HG03432 (cell line): ENCODE measurements around the gene SMG6.
A peak's percentile ranks its signal among the peaks of the same experiment; 100 is the strongest.

Experiments used
- ATAC-seq: cut with Tn5 transposase; IDR thresholded peaks from one replicate; pipeline ENCODE4 v1.9.1; 2021; ENCODE audit warnings: mild to moderate bottlenecking, moderate library complexity; ENCODE audit not compliant: unreplicated experiment

Gene SMG6

GRCh38 chr17:2064520-2064971 lies 239.0 kb downstream of the SMG6 start:
- ATAC-seq, result no peak

DNA sequence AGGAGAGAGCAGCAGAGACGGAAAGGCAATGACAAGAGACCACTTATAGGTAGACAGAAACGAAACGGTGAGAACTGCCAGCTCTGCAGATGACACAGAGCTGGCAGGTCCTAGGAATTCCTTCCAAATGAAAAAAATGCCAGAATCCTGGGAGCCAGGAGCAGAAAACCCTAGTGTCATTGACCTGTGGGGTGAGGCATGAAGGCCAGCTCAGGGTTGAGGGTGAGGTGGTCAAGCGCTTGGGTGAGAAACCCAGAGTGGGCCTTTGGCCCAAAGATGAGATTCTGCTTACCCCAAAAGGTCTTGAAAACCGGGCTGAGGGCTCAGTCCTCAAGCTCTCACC lies 239.5 kb downstream of the SMG6 start:
- ATAC-seq, result no peak

DNA sequence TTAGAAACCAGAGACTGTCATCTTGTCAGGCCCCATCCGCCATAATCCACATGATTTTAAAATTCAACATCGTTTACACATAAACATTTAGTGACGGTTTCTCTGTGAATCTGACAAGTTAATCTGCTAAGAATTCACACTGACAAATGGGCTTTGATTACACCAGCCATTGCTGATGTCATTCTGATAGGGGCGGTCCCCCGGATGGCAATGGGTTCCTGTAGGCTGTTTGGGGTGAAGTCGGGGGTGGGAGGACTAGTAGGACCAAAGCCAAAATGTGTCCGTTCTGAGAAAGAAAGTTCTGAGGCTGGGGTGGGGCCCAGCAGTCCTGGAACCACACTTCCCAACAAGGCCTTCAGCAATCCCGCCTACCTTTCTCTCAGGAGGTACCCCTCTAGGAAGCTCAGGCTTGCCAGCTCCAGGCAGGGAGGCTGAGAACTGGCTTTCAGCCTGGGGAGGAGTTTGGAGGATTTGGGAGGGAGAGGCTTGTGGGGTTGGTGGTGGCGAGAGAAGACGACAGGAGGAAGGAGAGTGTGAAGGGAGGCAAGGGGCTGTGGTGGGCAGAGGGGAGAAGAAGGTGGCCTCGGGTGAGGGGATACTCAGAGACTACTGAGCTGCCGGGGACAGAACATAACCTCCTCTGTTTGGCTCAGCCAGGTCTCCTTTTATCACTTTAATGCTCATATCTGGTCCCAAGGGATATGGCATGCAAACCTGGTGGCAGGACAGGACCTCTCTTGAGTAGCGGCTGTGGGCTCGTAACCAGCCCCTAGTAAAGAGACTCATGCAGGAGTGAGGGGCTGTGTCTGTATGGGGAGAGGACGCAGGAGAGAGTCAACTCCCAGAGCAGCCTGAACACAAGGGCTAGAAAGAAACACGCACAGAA lies 240.1 kb downstream of the SMG6 start:
- no peak for ATAC-seq

DNA sequence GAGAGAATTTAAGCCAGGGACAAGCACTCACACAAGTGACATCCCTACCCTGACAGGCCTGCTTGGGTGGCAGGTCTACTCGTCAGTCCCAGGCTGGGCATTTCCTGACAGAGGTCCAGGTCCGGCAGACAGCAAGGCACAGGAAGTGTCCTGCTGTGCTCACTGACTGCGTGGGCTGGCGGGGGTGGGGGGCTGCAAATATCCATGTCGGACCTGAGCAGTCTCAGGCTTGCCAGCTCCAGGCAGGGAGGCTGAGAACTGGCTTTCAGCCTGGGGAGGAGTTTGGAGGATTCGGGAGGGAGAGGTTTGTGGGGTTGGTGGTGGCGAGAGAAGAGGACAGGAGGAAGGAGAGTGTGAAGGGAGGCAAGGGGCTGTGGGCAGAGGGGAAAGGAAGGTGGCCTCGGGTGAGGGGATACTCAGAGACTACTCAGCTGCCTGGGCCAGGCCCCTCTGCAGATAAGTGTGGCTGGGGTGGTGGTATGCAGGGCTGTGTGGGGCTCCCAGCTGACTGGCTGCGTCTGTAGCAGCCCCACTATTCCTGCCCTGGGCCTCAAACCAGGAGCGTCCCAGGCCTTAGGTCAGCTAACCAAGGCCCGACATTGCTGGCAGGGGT lies 240.9 kb downstream of the SMG6 start:
- ATAC-seq, result no peak

DNA sequence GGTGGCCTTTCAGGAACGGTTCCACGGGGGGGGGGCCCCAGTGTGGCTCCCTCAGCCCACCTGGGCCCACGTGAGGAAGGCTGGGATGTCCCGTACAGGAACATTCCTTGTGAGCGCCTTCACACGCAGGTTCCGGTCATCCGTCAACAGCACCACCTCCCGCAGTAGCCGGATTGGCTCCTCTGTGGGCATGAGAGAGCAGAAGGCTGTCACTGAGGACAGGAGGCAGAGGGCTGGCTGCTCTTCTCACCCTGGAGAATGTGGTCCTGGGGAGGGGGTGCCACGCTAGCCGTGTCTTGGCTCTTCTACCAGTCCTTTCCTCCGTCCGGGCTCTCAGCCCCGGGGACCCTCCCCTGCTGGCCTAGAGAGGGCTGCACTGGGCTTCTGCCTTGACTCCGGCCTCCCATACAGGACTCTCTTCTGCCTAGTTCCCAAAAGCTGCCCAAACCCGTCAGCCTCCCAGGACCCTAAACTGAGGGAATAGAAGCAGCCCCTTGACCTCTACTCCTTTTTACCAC lies 242.1 kb downstream of the SMG6 start:
- no peak for ATAC-seq

DNA sequence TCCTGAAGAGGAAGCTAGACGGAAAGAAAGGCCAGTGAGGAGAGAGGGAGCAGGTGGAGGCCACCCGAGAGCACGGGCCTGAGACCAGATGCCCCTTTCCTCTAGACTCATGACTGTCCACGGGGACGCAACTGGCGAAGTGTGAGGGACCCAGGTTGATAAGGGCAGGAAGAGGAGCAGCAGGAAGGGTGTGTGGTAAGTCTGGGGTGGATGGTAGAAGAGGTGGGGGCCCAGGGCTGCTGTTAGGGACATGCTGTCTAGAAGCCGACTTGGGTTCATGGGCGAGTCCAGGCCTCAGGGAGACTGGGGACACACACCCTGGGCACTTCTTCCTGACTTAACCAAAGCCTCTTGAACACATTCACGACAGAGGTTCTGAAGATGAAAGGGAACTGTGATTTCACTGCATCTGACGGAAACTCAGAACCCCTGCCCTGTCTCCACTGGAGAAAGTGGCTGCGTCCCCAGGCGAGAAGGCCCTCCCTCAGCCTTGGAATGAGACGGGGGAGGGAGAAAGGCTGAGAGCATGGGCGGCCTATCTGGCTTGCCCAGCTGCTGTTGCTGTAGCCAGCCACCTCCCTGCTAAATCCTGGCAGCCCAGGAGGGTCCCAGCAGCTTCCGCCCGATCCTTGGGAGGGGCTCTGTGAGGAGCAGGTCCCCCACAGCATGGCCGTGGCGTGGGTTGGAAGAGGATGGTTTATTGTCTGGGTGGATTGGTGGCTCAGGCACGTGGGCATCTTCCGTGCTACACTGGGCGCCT lies 242.7 kb downstream of the SMG6 start:
- ATAC-seq, result no peak

DNA sequence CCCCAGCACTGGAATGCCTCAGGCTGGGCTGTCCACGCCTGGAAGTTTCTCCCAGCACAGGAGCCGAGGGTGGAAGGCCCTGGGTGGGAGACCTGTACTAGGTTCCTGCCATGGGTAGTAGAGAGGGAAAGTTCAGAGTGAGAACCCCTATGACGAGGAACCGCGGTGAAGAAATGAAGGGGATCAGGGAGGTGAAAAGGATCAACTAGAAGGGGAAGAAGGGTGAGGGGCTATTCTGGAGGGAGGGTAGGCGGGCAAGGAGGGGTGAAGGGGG lies 243.3 kb downstream of the SMG6 start:
- no peak for ATAC-seq

GRCh38 chr17:2059547-2060384 lies 243.8 kb downstream of the SMG6 start:
- no peak for ATAC-seq

- no peak for ATAC-seq
Measured at GRCh38 chr17:2058586-2059546, 244.7 kb downstream of the SMG6 start.

GRCh38 chr17:2057760-2058585 lies 245.6 kb downstream of the SMG6 start:
- no peak for ATAC-seq

DNA sequence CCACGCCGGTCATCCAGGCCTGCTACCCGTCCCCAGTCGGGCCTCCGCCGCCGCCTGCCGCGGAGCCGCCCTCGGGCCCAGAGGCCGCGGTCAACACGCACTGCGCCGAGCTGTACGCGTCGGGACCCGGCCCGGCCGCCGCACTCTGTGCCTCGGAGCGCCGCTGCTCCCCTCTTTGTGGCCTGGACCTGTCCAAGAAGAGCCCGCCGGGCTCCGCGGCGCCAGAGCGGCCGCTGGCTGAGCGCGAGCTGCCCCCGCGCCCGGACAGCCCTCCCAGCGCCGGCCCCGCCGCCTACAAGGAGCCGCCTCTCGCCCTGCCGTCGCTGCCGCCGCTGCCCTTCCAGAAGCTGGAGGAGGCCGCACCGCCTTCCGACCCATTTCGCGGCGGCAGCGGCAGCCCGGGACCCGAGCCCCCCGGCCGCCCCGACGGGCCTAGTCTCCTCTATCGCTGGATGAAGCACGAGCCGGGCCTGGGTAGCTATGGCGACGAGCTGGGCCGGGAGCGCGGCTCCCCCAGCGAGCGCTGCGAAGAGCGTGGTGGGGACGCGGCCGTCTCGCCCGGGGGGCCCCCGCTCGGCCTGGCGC lies 246.3 kb downstream of the SMG6 start:
- ATAC-seq, result no peak

DNA sequence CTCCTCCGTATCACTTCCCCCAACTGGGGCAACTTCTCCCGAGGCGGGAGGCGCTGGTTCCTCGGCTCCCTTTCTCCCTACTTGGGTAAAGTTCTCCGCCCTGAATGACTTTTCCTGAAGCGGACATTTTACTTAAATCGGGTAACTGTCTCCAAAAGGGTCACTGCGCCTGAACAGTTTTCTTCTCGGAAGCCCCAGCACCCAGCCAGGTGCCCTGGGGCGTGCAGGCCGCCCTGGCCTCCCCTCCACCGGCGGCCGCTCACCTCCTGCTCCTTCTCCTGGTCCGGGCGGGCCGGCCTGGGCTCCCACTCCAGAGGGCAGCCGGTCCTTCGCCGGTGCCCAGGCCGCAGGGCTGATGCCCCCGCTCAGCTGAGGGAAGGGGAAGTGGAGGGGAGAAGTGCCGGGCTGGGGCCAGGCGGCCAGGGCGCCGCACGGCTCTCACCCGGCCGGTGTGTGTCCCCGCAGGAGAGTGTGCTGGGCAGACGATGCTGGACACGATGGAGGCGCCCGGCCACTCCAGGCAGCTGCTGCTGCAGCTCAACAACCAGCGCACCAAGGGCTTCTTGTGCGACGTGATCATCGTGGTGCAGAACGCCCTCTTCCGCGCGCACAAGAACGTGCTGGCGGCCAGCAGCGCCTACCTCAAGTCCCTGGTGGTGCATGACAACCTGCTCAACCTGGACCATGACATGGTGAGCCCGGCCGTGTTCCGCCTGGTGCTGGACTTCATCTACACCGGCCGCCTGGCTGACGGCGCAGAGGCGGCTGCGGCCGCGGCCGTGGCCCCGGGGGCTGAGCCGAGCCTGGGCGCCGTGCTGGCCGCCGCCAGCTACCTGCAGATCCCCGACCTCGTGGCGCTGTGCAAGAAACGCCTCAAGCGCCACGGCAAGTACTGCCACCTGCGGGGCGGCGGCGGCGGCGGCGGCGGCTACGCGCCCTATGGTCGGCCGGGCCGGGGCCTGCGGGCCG lies 247.1 kb downstream of the SMG6 start:
- no peak for ATAC-seq

DNA sequence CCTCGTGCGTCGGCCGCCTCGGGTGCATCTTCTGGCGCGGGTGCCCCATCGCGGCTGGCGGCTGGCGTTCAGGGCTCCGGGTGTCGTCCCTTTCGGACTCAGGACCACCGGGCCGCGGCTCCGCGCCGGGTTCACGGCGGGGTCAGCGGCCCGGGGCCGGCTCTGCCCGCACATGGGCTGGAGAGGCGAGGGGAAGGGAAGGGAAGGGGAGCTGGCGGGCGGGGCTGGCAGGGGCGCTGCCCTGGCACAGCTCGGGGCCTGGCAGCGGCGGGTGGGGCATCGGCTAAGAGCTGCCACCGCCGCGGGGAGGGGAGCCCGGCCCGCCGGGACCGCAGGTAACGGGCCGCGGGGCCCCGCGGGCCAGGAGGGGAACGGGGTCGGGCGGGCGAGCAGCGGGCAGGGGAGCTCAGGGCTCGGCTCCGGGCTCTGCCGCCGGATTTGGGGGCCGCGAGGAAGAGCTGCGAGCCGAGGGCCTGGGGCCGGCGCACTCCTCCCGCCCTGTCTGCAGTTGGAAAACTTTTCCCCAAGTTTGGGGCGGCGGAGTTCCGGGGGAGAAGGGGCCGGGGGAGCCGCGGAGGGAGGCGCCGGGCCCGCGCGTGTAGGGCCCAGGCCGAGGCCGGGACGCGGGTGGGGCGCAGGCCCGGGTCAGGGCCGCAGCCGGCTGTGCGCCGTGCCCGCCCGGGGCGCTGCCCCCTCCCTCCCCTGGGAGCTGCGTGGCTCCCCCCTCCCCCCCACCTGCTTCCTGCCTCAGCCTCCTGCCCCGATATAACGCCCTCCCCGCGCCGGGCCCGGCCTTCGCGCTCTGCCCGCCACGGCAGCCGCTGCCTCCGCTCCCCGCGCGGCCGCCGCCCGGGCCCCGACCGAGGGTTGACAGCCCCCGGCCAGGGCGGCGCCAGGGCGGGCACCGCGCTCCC lies 248.0 kb downstream of the SMG6 start:
- ATAC-seq, result no peak

DNA sequence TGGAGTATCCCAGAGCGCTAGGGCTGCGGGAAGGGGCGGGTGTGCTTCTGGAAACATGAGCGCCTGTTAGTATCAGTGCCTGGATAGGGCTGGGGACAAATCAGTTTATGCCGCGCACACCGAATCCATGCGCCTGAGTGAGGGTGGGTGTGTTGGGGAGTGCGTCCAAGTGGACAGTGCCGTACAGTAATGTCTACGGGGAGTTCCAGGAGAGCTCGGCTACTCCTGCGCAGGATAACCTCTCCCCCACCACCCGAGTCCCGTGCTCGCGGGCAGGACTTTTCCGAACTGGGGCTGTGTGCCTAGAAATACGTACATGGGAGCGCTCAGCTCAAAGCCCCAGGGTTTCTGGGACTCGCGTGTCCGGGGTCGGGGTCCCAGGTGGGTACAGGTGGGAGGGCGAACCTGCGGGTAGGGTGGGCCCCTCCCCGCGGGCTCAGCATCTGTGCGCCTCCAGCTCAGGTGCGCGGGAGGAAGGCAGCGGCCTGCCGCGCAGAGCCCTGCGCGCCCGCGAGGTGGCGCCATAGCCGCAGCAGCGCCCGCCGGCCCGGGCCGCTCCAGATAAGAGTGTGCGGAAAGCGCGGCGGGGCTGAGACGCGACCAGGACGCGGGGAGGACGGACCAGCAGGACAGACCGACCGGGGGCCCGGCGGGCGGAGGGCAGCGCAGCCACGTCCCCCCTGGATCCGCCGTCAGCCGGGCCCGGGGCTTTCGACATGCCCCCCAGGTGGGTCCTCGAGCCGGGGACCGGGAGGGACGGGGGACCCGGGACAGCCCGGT lies 248.9 kb downstream of the SMG6 start, which contains the start of gene HIC1:
Gene HIC1 (plus strand): TSS at position 592 of the 780 bp plus-strand sequence. CDS start 1,588 bp downstream, outside the sequence.
- ATAC-seq, result peak; percentile 39

DNA sequence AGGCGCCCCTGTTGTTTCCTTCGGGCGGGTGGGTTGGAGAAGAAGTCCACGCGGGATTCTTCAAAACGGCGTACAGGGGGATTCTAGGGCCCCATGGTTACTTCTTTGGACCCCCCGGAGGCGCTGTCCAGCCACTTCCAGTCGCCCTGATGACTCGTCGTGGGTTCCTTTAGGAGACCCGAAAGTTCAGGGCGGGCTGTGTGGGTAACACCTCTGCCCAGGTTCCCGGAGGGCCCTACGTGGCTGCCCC lies 249.4 kb downstream of the SMG6 start:
- ATAC-seq, result no peak
